ENCODE results near the gene INTS11. TPM values are rescaled to one million over a fixed set of nuclear protein-coding genes. Genes with fewer than 3 reads are reported as not detected.

INTS11 gene
- total and polyA plus RNA-seq, 9 of the 15 experiments (the other 6 are each of a cell fraction or from before 2014, with no cell fraction given): 3.6 to 183 (median 110) TPM

GRCh38 chr1:1274299-1274930, 50.0 kb downstream of the INTS11 start (continued):
- no peak for TF ChIP-seq ZNF280B (CRISPR knock-in tag; IDR thresholded peaks at IDR 0.05)
- no peak for TF ChIP-seq EP300 (IDR thresholded peaks at IDR 0.05; ENCODE audit: low read length)
- 0 out of 2 replicates have a peak, but pooled peaks have one; percentile 9 for TF ChIP-seq HLTF (IDR thresholded peaks at IDR 0.05)
- TF ChIP-seq ATF7 (IDR thresholded peaks at IDR 0.05): no peak
- no peak for TF ChIP-seq NCOA2 (IDR thresholded peaks at IDR 0.05; ENCODE audit: partially characterized antibody in 2 of 2)
- TF ChIP-seq ZNF655 (CRISPR knock-in tag; IDR thresholded peaks at IDR 0.05): no peak
- no peak for TF ChIP-seq POLR2H (tag; IDR thresholded peaks at IDR 0.05; ENCODE audit: low read depth)
- no peak for TF ChIP-seq TBP (optimal IDR thresholded peaks at IDR 0.05; ENCODE audit: low read depth, low read length)
- no peak for TF ChIP-seq MCM2 (IDR thresholded peaks at IDR 0.05; ENCODE audit: low read depth)
- no peak for TF ChIP-seq RREB1 (CRISPR knock-in tag; IDR thresholded peaks at IDR 0.05)
- no peak for TF ChIP-seq ZNF778 (CRISPR knock-in tag; IDR thresholded peaks at IDR 0.05)
- no peak for TF ChIP-seq RBM17 (IDR thresholded peaks at IDR 0.05; ENCODE audit: borderline replicate concordance, low read depth, low read length)
- no peak for TF ChIP-seq HDAC6 (IDR thresholded peaks at IDR 0.05; ENCODE audit: low read depth, low read length)
- no peak for TF ChIP-seq CBFA2T3 (IDR thresholded peaks at IDR 0.05)
- no peak for TF ChIP-seq NONO (IDR thresholded peaks at IDR 0.05; ENCODE audit: low read depth in 2 of 2, low read length in 1 of 2)
- no peak for TF ChIP-seq ETS2 (tag; IDR thresholded peaks at IDR 0.05; ENCODE audit: borderline replicate concordance, poor library complexity, severe bottlenecking)
- TF ChIP-seq CHD1 (IDR thresholded peaks at IDR 0.05; ENCODE audit: low read length): peak; percentile 48
- no peak for TF ChIP-seq HES1 (IDR thresholded peaks at IDR 0.05; ENCODE audit: low read depth)
- peak; percentile 8; the same call in 1 of the 2 replicates for TF ChIP-seq MTA2 (IDR thresholded peaks at IDR 0.05; ENCODE audit: low read depth)
- TF ChIP-seq KDM5B (IDR thresholded peaks at IDR 0.05; ENCODE audit: insufficient replicate concordance, low read depth, low read length): peak; percentile 33

Measured in K562 (cell line).